Stimulated activated CD8-positive, alpha-beta memory T cell treated with anti-CD3 and anti-CD28 coated beads, Interleukin-4, amount 100 ng/mL, for 48 hours (primary cell): Measurements from ENCODE around the gene PROKR1.

ENCODE experiments used
- DNase-seq: peaks from one replicate; pipeline ENCODE4 v3.0.0-alpha.2; 2020

PROKR1 gene

GRCh38 chr2:68700560-68700959 is 57.2 kb downstream of the PROKR1 start:
- no peak for DNase-seq

GRCh38 chr2:68706637-68707036 is 63.3 kb downstream of the PROKR1 start:
- no peak for DNase-seq
